ENCODE results near the gene TDRD9.
"Not testable (repeated sequence)": the region's sequence is repeated elsewhere in the genome, so short reads cannot be mapped to it uniquely, and the experiment has no call there.

Gene TDRD9

GRCh38 chr14:103894034-103894722 is 34.1 kb upstream of the TDRD9 start:
- no peak for DNase-seq

GRCh38 chr14:103894723-103895059 is 33.6 kb upstream of the TDRD9 start:
- DNase-seq = no peak

GRCh38 chr14:103896578-103896977 is 31.7 kb upstream of the TDRD9 start:
- no peak for DNase-seq

GRCh38 chr14:103897075-103897947 is 30.9 kb upstream of the TDRD9 start:
- no peak for DNase-seq

GRCh38 chr14:103898204-103898603 is 30.1 kb upstream of the TDRD9 start:
- DNase-seq = no peak

GRCh38 chr14:103898711-103899110 is 29.5 kb upstream of the TDRD9 start:
- no peak for DNase-seq

- DNase-seq = no peak
Measured at GRCh38 chr14:103899316-103899715, 28.9 kb upstream of the TDRD9 start.

- no peak for DNase-seq
Measured at GRCh38 chr14:103899833-103900232, 28.4 kb upstream of the TDRD9 start.

GRCh38 chr14:103904493-103905107 is 23.7 kb upstream of the TDRD9 start:
- DNase-seq = no peak

- DNase-seq = no peak
Measured at GRCh38 chr14:103905842-103906456, 22.3 kb upstream of the TDRD9 start.

- no peak for DNase-seq
Measured at GRCh38 chr14:103908580-103908979, 19.7 kb upstream of the TDRD9 start.

GRCh38 chr14:103909531-103910261 is 18.6 kb upstream of the TDRD9 start:
- no peak for DNase-seq

GRCh38 chr14:103910262-103910935 is 17.9 kb upstream of the TDRD9 start:
- peak; percentile 62 for DNase-seq

- DNase-seq = no peak
Measured at GRCh38 chr14:103910984-103911383, 17.3 kb upstream of the TDRD9 start.

- no peak for DNase-seq
Measured at GRCh38 chr14:103915616-103916015, 12.6 kb upstream of the TDRD9 start.

GRCh38 chr14:103916636-103917262 is 11.5 kb upstream of the TDRD9 start:
- no peak for DNase-seq

- peak; percentile 99 for DNase-seq
Measured at GRCh38 chr14:103920981-103921854, 7.0 kb upstream of the TDRD9 start.

- DNase-seq = not testable (repeated sequence)
Measured at GRCh38 chr14:103921855-103922200, 6.4 kb upstream of the TDRD9 start.

GRCh38 chr14:103923863-103924262 is 4.4 kb upstream of the TDRD9 start:
- DNase-seq = no peak

- DNase-seq = no peak
Measured at GRCh38 chr14:103925316-103925715, 2.9 kb upstream of the TDRD9 start.

GRCh38 chr14:103927566-103927965 is 690 bp upstream of the TDRD9 start:
- no peak for DNase-seq

All from activated CD4-positive, CD25-positive, alpha-beta regulatory T cell treated with anti-CD3 and anti-CD28 coated beads, Interleukin-2, amount 50 U/mL, for 72 hours (primary cell).